Measurements from ENCODE around the gene SHROOM2.

- TF ChIP-seq CTCF (IDR thresholded peaks at IDR 0.05; ENCODE audit: insufficient read depth, low read length) = no peak
- TF ChIP-seq REST (IDR thresholded peaks at IDR 0.05; ENCODE audit: insufficient replicate concordance, low read depth) = no peak
- no peak for TF ChIP-seq SPI1 (IDR thresholded peaks at IDR 0.05; ENCODE audit: borderline replicate concordance, low read depth)
These were observed 60.4 kb downstream of the SHROOM2 start for GRCh38 chrX:9846631-9847030.

Data from HL-60 (cell line).